GM12878 (cell line): ENCODE data around the gene UBLCP1. TPM values are rescaled to one million over a fixed set of nuclear protein-coding genes. Genes with fewer than 3 reads are reported as not detected.

Experiments
- ATAC-seq: fragments of 200-7000 bp; cut with Tn5 transposase; 3 replicates; pipeline ENCODE4 v1.9.1; 2020; ENCODE audit warnings: mild to moderate bottlenecking, moderate library complexity
- BruUV-seq: library from RNA; stranded (reverse); fragments of 400-500 nt; replicated peaks from 2 replicates; lab custom pipeline; 2021; lab: Mats Ljungman, UMichigan
- CTCF ChIA-PET: fragments of 300-600 bp; sonication (Branson Sonifier 250); formaldehyde crosslinking; extraction: SDS; loops from one replicate; lab custom pipeline; 2021; ENCODE audit warnings: inconsistent platforms; lab: Yijun Ruan, JAX
- POLR2A ChIA-PET: fragments of 350-600 bp; formaldehyde crosslinking; extraction: SDS; loops from one replicate; lab custom pipeline; 2021; ENCODE audit warnings: inconsistent platforms; lab: Charles Lee
- RAD21 ChIA-PET: fragments of 300-600 bp; sonication (Branson Sonifier 250); formaldehyde crosslinking; loops from one replicate; lab custom pipeline; 2023; ENCODE audit warnings: antibody characterized with exemption; ENCODE audit not compliant: unreplicated experiment; lab: Charles Lee
- SMC1A ChIA-PET: fragments of 300-600 bp; sonication (Branson Sonifier 250); formaldehyde crosslinking; loops from one replicate; lab custom pipeline; 2023; ENCODE audit not compliant: unreplicated experiment, uncharacterized antibody; lab: Charles Lee
- DNase-seq: peaks from one replicate; pipeline ENCODE4 v3.0.0-alpha.2; 2011; ENCODE audit warnings: low read depth, low spot score
- FAIRE-seq: peaks from 3 replicates; lab custom pipeline; 2011; peaks lifted over from hg19 to GRCh38; lab: Jason Lieb, UNC
- H2AFZ ChIP-seq: 2 replicates; pipeline ENCODE4 v1.6.0; 2011; ENCODE audit warnings: low read depth, low read length, control low read depth; ENCODE audit not compliant: control insufficient read depth
- H3K27ac ChIP-seq: 2 replicates; pipeline ENCODE4 v1.5.1; 2011; ENCODE audit warnings: control low read depth; ENCODE audit not compliant: control insufficient read depth, insufficient read depth
- H3K27me3 ChIP-seq, 2 experiments: replicated peaks in 1 of 2; 2 replicates each; pipeline versions ENCODE4 v1.6.0 to v1.6.1; 2011; ENCODE audit warnings: low read length in 1 of 2; ENCODE audit not compliant: control insufficient read depth in 2 of 2, insufficient read depth in 2 of 2
- H3K36me3 ChIP-seq, 2 experiments: 2 replicates each; pipeline ENCODE4 v1.5.1; 2011; ENCODE audit warnings: low read length in 1 of 2; ENCODE audit not compliant: control insufficient read depth in 2 of 2, insufficient read depth in 2 of 2
- H3K4me1 ChIP-seq: 2 replicates; pipeline ENCODE4 v1.6.1; 2011; ENCODE audit warnings: mild to moderate bottlenecking, low read length, moderate library complexity, mixed read lengths; ENCODE audit not compliant: control insufficient read depth, insufficient read depth
- H3K4me2 ChIP-seq: 2 replicates; pipeline ENCODE4 v1.6.0; 2011; ENCODE audit warnings: control low read depth; ENCODE audit not compliant: control insufficient read depth, insufficient read depth
- H3K4me3 ChIP-seq: fragments of 200-600 bp; sonication (generic); 2 replicates; pipeline ENCODE4 v1.5.1; 2016
- H3K79me2 ChIP-seq: 2 replicates; pipeline ENCODE4 v1.6.0; 2011; ENCODE audit warnings: low read length; ENCODE audit not compliant: control insufficient read depth, insufficient read depth
- H3K9ac ChIP-seq: 2 replicates; pipeline ENCODE4 v1.8.0; 2011; ENCODE audit warnings: low read length, control low read depth, mixed read lengths; ENCODE audit not compliant: control insufficient read depth, insufficient read depth
- H3K9me3 ChIP-seq: replicated peaks from 3 replicates; pipeline ENCODE4 v1.5.1; 2011; ENCODE audit warnings: mild to moderate bottlenecking, low read length; ENCODE audit not compliant: control insufficient read depth, insufficient read depth
- H4K20me1 ChIP-seq: 2 replicates; pipeline ENCODE4 v1.6.0; 2011; ENCODE audit not compliant: control insufficient read depth, insufficient read depth
- BACH1 ChIP-seq: fragments of 450-650 bp; IDR thresholded peaks from 2 replicates; pipeline ENCODE4 v1.6.1; 2017; ENCODE audit warnings: mild to moderate bottlenecking, borderline replicate concordance
- CBX3 ChIP-seq: fragments of 200-600 bp; sonication (generic); IDR thresholded peaks from 2 replicates; pipeline ENCODE4 v1.6.1; 2016; ENCODE audit warnings: low read depth, borderline replicate concordance
- CREB1 ChIP-seq: IDR thresholded peaks from 2 replicates; pipeline ENCODE4 v1.6.1; 2012; ENCODE audit warnings: low read depth, mild to moderate bottlenecking, inconsistent platforms
- E2F8 ChIP-seq: fragments of 450-650 bp; IDR thresholded peaks from 2 replicates; pipeline ENCODE4 v1.6.1; 2018; ENCODE audit warnings: mild to moderate bottlenecking, low read depth, moderate library complexity; ENCODE audit not compliant: partially characterized antibody
- EGR1 ChIP-seq, 2 experiments: IDR thresholded peaks; 1 replicate in 1 of 2; 2 replicates in 1 of 2; pipeline ENCODE4 v1.6.1; 2011 to 2012; ENCODE audit warnings: low read depth in 2 of 2, low read length in 2 of 2, borderline replicate concordance in 1 of 2, mild to moderate bottlenecking in 1 of 2, moderate library complexity in 1 of 2
- JUNB ChIP-seq: IDR thresholded peaks from 2 replicates; pipeline ENCODE4 v1.6.1; 2016; ENCODE audit warnings: antibody characterized with exemption, mild to moderate bottlenecking
- MTA3 ChIP-seq: IDR thresholded peaks from 2 replicates; pipeline ENCODE4 v1.6.1; 2012; ENCODE audit warnings: low read length, inconsistent platforms, borderline replicate concordance
- PML ChIP-seq: IDR thresholded peaks from 2 replicates; pipeline ENCODE4 v1.6.1; 2012; ENCODE audit warnings: low read length, inconsistent platforms
- RB1 ChIP-seq: fragments of 450-650 bp; formaldehyde crosslinking; IDR thresholded peaks from 2 replicates; pipeline ENCODE4 v1.6.1; 2017; ENCODE audit warnings: mild to moderate bottlenecking, borderline replicate concordance
- RCOR1 ChIP-seq: conservative IDR thresholded peaks from 2 replicates; pipeline ENCODE4 v1.6.1; 2012; ENCODE audit warnings: low read depth, low read length, improper control_type of control experiment
- SP1 ChIP-seq: IDR thresholded peaks from one replicate; pipeline ENCODE4 v1.6.1; 2011; ENCODE audit warnings: low read depth, low read length
- TCF3 ChIP-seq: IDR thresholded peaks from 2 replicates; pipeline ENCODE4 v1.6.1; 2012; ENCODE audit warnings: low read depth, mild to moderate bottlenecking, low read length, borderline replicate concordance; ENCODE audit not compliant: insufficient read depth
- ZBTB11 ChIP-seq: fragments of 450-650 bp; formaldehyde crosslinking; IDR thresholded peaks from 2 replicates; pipeline ENCODE4 v1.5.0; 2022; ENCODE audit warnings: mild to moderate bottlenecking, missing genetic modification characterization
- ZNF274 ChIP-seq: IDR thresholded peaks from one replicate; pipeline ENCODE4 v1.8.0; 2011; ENCODE audit not compliant: insufficient read length, insufficient read depth
- ZNF384 ChIP-seq: IDR thresholded peaks from 2 replicates; pipeline ENCODE4 v1.6.1; 2012; ENCODE audit warnings: low read depth, mild to moderate bottlenecking, low read length, improper control_type of control experiment, borderline replicate concordance
- in situ Hi-C: fragments of 300-500 bp; cut with MboI; formaldehyde crosslinking; loops from 9 replicates; pipeline ENCODE4 v1.14.3; 2018; ENCODE audit warnings: mixed read lengths
- intact Hi-C: fragments of 100-400 bp; cut with micrococcal nuclease; formaldehyde crosslinking; loops from one replicate; pipeline ENCODE4 v1.14.2; 2022; ENCODE audit not compliant: unreplicated experiment
- polyA plus RNA-seq, 11 experiments: library from polyadenylated mRNA; depleted of rRNA in 4 of 11; unstranded in 6 of 11; stranded (reverse) in 5 of 11; fragments of >200 nt; fragmentation: Nextera tagmentation in 4 of 11; fragmentation: Illumina TruSeq in 1 of 11; extraction: Ambion mirVana in 4 of 11; extraction: Trizol in 1 of 11; gene quantifications; 1 replicate in 1 of 11; 2 replicates in 10 of 11; pipeline versions ENCODE4 v1.2.1 to v1.2.3, GENCODE V29; 2011 to 2016; ENCODE audit warnings: inconsistent platforms in 2 of 11, missing spikeins in 2 of 11, low read depth in 1 of 11
- total RNA-seq, 4 experiments: library from RNA; depleted of rRNA in 3 of 4; stranded (reverse); fragments of >200 nt in 3 of 4; fragmentation: Illumina TruSeq in 1 of 4; extraction: Trizol in 1 of 4; gene quantifications; 2 replicates each; pipeline versions ENCODE4 v1.2.1 to v1.2.3, GENCODE V29; 2013 to 2021
- TF ChIP-seq, protein P1 (sequence below): fragments of 450-650 bp; IDR thresholded peaks from 2 replicates; pipeline ENCODE4 v1.6.1; 2016; ENCODE audit warnings: mild to moderate bottlenecking
- TF ChIP-seq, protein P2 (sequence below): IDR thresholded peaks from 2 replicates; pipeline ENCODE4 v1.6.1; 2011; ENCODE audit warnings: low read depth, low read length, improper control_type of control experiment, borderline replicate concordance

UBLCP1 gene
- total and polyA plus RNA-seq, 10 of the 15 experiments (the other 5 are each of a cell fraction or from before 2014, with no cell fraction given), result 18.8 to 44.2 (median 32.1) TPM

GRCh38 chr5:159242656-159243055 lies 20.4 kb upstream of the UBLCP1 start (continued):
- TF ChIP-seq, protein P1, sequence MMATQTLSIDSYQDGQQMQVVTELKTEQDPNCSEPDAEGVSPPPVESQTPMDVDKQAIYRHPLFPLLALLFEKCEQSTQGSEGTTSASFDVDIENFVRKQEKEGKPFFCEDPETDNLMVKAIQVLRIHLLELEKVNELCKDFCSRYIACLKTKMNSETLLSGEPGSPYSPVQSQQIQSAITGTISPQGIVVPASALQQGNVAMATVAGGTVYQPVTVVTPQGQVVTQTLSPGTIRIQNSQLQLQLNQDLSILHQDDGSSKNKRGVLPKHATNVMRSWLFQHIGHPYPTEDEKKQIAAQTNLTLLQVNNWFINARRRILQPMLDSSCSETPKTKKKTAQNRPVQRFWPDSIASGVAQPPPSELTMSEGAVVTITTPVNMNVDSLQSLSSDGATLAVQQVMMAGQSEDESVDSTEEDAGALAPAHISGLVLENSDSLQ, result no peak
- TF ChIP-seq CBX3 (no peak), ZBTB11 (CRISPR knock-in tag) (no peak), RB1 (no peak), EGR1 (IDR thresholded peaks at IDR 0.05; ENCODE audit: borderline replicate concordance in 1 of 2, low read depth in 2 of 2, low read length in 2 of 2) (no peak), BACH1 (no peak), TCF3 (no peak), SP1 (no peak), RCOR1 (no peak)
- TF ChIP-seq, all 136 proteins: peak for 0

DNA sequence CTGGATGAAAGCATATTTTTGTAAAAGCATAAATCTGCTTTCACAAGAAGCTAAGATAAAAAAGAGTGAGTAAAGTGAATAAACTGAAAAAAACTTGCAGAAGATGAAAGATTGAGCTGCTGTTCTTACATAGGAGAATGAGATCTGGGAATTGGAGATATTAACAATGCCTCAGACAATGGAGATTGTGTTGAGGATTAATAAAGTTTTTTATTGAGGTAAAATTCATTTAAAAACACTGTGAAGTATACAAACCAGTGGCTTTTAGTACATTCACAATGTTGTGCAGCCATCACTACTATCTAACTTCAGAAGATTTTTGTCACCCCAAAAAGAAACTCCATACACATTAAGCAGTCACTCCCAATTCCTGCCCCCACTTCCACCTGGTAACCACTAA lies 19.7 kb upstream of the UBLCP1 start:
- no peak overlapping the region for H3K4me3 ChIP-seq
- TF ChIP-seq PML, result no peak
- TF ChIP-seq MTA3, result no peak
- no peak for TF ChIP-seq JUNB
- TF ChIP-seq E2F8, result no peak
- TF ChIP-seq CREB1, result no peak
- no peak for TF ChIP-seq ZNF384
- TF ChIP-seq, protein P2, sequence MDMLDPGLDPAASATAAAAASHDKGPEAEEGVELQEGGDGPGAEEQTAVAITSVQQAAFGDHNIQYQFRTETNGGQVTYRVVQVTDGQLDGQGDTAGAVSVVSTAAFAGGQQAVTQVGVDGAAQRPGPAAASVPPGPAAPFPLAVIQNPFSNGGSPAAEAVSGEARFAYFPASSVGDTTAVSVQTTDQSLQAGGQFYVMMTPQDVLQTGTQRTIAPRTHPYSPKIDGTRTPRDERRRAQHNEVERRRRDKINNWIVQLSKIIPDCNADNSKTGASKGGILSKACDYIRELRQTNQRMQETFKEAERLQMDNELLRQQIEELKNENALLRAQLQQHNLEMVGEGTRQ, result no peak
- TF ChIP-seq ZNF274, result no peak

More for the DNA sequence above, 19.7 kb upstream of the UBLCP1 start:
- FAIRE-seq (no peak), DNase-seq (no peak), ATAC-seq (no peak)
- Histone ChIP-seq H3K27me3 (no peaks in the 10 kb centered on the region), H3K36me3 (no peaks in the 10 kb centered on the region), H3K27ac (no peak overlapping the region), H3K4me2 (no peak overlapping the region), H3K9ac (no peak overlapping the region), H2AFZ (no peak overlapping the region), H3K4me1 (no peaks in the 10 kb centered on the region), H4K20me1 (no peaks in the 10 kb centered on the region), H3K9me3 (no peaks in the 10 kb centered on the region), H3K79me2 (no peaks in the 10 kb centered on the region)
- RAD21 ChIA-PET, result no interaction called here
- no TSS peak for BruUV-seq
- POLR2A ChIA-PET, result no interaction called here
- SMC1A ChIA-PET, result interaction anchor here (0.8 to 1.5 kb wide), 2 partner anchors 9 to 17 kb away, joined by 4 to 6 read pairs; no protein-coding TSS in a partner anchor
- intact Hi-C loops (no loop called here), in situ Hi-C loops (no loop called here)
- CTCF ChIA-PET, result interaction anchor here (0.6 kb wide), 2 partner anchors 1346 to 1386 kb away, joined by 3 read pairs; no protein-coding TSS in a partner anchor
